ENCODE results near the gene WDHD1.
"Not testable (repeated sequence)": the region's sequence is repeated elsewhere in the genome, so short reads cannot be mapped to it uniquely, and the experiment has no call there.

Gene WDHD1, protein sequence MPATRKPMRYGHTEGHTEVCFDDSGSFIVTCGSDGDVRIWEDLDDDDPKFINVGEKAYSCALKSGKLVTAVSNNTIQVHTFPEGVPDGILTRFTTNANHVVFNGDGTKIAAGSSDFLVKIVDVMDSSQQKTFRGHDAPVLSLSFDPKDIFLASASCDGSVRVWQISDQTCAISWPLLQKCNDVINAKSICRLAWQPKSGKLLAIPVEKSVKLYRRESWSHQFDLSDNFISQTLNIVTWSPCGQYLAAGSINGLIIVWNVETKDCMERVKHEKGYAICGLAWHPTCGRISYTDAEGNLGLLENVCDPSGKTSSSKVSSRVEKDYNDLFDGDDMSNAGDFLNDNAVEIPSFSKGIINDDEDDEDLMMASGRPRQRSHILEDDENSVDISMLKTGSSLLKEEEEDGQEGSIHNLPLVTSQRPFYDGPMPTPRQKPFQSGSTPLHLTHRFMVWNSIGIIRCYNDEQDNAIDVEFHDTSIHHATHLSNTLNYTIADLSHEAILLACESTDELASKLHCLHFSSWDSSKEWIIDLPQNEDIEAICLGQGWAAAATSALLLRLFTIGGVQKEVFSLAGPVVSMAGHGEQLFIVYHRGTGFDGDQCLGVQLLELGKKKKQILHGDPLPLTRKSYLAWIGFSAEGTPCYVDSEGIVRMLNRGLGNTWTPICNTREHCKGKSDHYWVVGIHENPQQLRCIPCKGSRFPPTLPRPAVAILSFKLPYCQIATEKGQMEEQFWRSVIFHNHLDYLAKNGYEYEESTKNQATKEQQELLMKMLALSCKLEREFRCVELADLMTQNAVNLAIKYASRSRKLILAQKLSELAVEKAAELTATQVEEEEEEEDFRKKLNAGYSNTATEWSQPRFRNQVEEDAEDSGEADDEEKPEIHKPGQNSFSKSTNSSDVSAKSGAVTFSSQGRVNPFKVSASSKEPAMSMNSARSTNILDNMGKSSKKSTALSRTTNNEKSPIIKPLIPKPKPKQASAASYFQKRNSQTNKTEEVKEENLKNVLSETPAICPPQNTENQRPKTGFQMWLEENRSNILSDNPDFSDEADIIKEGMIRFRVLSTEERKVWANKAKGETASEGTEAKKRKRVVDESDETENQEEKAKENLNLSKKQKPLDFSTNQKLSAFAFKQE

DNA sequence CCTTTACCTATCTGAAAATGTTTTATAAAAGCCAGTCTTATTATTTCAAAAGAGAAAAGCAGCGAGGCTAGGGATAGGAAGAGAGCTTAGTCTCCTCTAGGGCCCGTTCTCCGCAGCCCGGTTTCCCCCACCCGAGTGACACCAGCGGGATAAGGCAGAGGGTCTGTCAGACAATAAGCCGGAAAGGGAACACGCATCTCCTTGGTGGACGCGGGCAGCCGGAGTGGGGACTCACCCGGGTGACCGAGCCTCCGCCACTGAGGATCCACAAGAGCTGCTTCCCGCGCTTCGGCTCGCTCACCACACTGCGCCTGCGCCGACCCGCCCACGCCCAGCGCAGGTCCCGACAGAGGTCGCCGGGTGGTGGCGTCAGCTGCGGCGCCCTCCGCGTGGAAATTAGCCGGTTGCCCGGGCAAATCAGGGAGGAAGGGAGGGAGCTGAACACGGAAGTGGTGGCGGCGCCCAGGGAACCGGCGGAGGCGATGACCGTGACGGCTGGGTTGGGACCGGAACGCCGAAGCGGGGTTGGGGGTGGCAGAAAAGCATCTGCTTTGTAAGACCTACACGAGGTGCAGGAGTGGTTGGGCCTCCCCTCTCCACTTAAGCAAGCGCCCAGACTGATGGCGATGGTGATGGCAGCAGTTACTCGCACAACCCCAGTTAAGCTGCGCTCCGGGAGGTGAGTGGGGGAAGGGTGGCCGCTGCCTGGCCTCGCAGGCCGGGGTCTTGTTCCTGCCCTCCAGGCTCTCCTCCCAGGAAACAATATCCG is at the start of gene WDHD1, which contains the start of gene SOCS4:
WDHD1 (minus strand) TSS at position 307 of the 769 bp plus-strand sequence. CDS start 312 bp downstream, outside the sequence.
SOCS4 (plus strand) TSS at position 444 of the 769 bp plus-strand sequence. CDS start 15,806 bp downstream, outside the sequence.
- DNase-seq (ENCODE audit: low read depth), result peak; percentile 87

DNA sequence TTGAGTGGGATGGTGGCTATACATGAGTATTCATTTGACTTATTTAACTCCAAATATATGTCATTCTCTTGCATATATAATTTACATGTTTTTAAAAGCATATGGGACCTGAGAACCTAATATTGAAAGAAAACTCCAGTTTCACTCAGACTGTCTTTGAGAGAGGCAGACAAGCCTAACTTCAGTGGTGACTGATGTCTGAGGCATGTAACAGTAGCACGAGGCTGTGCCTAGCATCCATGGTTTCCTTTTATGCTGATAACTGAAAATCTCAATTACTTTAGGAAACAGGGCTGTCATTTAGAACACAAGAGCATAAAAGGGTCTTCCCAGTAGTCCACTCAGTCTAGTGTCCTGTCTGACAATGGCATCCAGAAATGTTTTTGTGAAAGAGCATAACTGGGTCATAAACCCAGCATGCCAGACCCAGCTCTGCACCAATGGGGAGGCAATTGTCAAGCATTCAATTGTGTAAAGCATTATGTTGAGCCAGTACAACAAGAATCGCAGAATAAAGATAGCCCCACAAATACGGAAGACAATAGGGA is 48.8 kb upstream of the WDHD1 start:
- DNase-seq (ENCODE audit: low read depth), result no peak

DNA sequence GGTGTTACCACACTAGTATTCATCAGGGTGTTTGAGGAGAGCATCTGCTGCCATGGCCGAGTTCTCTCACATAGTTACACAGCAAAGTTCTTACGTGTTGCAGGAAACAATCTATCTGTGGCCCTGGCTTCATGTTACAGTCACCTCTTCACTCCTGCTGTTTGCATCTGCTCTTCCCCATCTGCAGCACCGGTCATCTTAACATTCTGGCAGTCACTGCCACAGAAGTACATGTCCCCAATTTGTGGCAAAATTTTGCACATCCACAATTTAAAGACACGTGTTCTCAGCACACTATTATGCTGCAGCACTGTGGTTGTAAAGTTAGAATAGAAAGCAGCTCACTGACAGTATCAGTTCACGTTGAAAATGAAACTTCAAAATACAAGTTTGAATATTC is 47.8 kb upstream of the WDHD1 start:
- no peak for DNase-seq (ENCODE audit: low read depth)

DNA sequence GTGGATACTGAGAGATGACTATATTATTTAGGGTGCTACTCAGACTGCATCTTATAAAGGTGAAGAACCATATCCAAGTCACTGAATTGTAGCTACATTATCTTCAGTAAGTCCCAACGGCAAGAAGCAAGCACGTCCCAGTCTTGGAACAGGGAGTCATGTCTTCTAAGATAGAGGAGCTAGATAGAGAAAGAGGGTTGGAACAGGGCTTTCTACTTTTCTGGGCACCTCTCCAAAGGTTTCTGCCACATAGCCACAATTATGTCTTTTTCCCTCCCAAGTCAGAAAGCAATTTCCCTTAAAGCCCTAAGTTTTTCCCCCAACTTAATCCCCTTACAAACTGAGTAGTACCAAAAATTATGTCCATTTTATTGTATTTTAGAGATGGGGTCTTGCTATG is 47.0 kb upstream of the WDHD1 start:
- no peak for DNase-seq (ENCODE audit: low read depth)

DNA sequence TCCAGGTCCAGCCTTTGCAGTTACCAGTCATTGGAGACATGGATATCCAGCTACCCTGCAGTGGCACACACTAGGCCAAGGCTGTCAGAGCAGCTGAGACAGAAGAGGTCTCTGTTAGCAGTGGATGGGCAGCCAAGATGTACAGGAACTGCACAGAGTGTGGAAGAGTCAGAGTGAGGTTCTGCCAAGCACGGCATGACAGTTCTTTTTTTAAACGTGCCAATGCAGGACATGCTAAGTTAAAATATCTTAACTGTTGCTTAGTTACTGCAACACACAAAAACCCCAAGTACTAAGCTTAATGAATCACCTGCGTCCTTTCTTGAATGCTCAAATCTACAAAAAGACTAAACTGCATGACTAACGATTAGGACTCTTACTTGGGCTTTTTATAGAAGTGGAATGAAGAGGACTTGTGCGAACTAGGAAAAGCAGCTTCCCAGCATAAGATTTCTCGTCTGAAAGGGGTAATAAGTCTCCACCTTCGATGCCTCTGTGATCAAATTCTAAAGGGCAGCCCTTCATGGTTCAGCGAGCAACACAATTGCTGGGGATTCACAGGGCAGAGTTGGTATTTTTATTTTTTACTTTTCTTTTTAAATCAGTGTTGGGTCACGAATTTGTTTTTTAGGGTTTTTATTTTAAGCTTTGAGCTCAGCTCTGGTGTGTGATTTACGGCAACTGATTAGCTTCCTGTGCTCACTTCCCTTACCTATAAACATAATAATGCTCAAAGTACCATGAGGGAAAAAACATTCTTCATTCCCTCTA is 45.2 kb upstream of the WDHD1 start:
- no peak for DNase-seq (ENCODE audit: low read depth)

DNA sequence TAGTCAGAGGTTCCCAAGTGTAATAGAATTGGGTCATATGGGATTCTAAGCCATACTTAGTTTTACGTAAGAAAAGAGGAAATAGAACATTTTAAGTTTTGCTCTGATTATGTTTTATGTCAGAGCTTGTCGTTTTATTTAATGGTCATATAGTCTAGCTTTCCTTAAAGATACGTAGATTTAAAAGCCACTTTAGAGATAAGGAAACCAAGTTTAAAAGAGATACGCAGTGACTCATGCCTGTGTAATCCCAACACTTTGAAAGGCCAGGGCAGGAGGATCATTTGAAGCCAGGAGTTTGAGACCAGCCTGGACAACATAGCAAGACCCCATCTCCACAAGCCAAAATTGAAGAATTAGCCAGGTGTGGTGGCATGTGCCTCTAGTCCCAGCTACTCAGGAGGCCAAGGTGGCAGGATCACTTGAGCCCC is 44.1 kb upstream of the WDHD1 start:
- no peak for DNase-seq (ENCODE audit: low read depth)

DNA sequence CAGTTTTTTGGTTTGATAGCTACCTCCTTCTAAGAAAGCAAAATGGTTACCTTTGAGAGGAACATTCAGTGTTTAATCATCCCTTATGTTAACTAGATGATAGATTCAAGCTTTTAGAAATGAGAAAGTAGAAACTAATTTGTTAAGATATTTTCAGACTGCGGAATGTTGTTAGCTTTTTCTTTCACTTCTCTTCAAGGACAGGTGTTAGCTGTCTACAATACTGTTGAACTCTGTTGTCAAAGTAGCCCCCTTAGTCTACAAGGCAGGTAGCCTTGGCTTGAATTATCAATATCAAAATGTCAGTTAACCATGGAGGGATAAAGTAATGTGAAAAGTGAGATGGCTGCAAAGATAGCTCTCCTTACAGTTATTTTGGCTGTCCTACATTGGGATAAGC is 39.3 kb upstream of the WDHD1 start:
- DNase-seq (ENCODE audit: low read depth), result no peak

DNA sequence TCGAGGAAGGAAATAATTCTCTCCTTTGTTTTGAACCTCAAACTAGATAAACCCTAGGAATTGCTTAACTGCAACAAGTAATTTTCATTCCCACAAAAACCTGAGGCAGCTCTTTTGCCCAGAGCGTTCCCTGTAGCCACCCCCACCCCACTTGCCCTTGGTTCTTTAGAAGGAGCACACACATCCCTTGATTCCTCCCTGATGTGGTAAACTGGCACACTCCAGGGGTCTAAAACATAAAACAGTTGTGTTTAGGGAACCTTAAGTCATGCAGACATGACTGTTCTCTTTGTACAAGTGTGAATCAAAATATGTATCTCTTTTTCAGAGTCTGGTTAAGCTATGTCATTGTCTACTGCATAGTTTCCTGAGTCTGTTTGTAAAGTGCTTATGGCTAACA is 38.5 kb upstream of the WDHD1 start:
- DNase-seq (ENCODE audit: low read depth), result no peak

DNA sequence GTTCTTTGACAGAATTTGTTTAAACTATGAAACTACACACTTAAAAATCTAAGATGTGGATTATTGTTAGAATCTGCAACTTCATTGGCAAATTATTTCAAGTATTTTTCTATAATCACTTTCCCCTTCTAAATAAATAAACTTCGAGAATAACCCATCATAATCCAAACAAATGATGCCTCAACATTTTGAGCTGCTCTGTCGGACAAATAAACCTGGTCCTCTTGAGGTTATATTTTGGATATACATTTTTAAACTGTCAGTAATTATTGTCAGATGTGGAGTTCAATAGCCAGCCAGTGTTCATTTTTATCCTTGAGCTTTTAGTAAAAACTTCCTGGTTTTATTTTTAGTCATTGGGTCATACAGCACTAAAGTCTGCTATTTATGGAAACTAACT is 38.0 kb upstream of the WDHD1 start:
- DNase-seq (ENCODE audit: low read depth), result not testable (repeated sequence)

DNA sequence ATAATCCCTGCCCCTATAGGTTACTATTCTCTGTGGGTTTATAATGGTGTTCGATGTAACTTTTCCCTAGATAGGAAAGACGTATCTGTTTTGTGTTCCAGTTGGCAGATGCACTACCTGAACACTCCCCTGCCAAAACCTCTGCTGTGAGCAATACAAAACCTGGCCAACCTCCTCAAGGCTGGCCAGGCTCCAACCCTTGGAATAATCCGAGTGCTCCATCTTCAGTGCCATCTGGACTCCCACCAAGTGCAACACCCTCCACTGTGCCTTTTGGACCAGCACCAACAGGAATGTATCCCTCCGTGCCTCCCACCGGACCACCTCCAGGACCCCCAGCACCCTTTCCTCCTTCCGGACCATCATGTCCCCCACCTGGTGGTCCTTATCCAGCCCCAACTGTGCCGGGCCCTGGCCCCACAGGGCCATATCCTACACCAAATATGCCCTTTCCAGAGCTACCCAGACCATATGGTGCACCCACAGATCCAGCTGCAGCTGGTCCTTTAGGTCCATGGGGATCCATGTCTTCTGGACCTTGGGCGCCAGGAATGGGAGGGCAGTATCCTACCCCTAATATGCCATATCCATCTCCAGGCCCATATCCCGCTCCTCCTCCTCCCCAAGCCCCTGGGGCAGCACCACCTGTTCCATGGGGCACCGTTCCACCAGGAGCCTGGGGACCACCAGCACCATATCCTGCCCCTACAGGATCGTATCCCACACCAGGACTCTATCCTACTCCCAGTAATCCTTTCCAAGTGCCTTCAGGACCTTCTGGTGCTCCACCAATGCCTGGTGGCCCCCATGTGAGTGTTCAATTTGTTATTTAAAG is 35.8 kb upstream of the WDHD1 start:
- no peak for DNase-seq (ENCODE audit: low read depth)

DNA sequence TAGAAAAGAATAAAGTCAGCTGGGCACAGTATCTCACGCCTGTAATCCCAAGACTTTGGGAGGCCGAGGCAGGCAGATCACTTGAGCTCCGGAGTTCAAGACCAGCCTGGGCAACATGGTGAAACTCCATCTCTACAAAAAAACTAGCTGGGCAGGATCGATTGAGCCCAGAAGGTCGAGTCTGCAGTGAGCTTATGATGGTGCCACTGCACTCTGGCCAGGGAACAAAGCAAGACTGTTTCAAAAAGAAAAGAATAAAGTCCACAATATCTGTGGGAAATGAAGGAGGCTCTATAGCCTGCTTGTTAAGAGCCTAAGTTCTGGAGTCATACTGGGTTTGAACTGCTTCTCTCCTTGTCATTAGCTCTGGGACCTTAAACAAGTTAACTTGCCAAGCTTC is 32.4 kb upstream of the WDHD1 start:
- no peak for DNase-seq (ENCODE audit: low read depth)

DNA sequence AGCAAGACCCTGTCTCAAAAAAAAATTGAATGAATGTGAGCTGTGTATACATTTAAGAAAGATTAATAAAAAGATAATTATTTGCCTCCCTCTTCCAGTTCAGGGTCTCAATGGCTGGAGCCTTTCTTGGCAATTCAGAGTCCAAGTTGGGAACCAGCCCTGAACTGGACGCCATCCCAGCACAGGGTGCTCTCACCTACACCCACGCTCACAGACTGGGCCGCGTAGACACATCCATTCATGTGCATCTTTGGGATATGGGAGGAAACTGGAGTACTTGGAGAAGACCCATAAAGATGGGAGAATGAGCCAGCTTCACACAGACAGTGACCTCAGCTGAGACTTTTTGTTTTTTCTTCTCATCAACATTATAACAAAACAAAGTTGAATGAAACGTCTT is 31.0 kb upstream of the WDHD1 start:
- DNase-seq (ENCODE audit: low read depth), result no peak

DNA sequence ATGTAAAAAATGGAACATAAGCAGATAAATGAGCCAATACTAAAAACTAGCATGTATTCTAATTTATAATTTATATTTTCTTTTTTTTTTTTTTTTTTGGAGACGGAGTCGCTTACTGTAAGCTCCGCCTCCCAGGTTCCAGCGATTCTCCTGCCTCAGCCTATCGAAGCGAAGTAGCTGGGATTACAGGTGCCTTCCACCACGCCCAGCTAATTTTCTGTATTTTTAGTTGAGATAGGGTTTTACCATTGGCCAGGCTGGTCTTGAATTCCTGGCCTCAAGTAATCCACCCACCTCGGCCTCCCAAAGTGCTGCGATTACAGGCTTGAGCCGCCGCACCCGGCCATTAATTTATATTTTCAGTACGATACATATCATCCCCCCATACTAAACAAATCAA is 27.2 kb upstream of the WDHD1 start:
- no peak for DNase-seq (ENCODE audit: low read depth)

DNA sequence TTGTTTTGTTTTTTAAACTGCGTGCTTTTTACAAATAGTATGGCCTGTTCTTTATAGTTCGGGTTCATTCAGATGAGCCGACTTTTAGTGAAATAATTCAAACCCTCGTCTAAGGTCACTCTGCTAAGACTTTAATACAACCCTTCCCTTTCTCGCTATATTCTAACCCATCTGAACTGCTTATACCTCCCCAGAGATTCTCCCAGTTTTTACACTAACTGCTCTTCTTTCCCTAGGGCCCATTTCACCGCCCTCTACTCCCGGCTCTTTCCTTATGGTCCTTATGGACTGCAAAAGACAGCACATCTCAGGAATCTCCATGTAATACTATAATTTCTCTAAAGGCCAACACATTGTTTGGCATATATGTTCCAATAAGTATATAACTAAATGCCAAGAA is 26.6 kb upstream of the WDHD1 start:
- no peak for DNase-seq (ENCODE audit: low read depth)

DNA sequence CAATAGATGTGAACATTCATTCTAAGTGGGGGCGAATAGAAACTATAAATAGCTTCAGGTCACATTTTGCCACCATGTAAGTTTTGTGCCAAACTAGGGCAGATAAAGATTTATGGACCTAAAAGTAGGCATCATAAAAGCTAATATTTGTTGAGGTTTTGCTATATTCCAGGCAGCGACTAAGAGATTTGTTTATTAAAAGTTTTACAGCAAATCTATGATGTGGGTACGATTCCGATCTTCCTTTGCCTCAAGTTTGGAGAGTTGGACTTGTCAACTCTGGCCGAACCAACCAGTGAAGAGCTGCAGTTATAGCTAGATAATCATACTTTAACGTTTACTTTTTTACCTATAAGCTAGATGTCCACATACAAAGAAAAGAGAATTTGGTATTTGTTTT is 26.1 kb upstream of the WDHD1 start:
- no peak for DNase-seq (ENCODE audit: low read depth)

DNA sequence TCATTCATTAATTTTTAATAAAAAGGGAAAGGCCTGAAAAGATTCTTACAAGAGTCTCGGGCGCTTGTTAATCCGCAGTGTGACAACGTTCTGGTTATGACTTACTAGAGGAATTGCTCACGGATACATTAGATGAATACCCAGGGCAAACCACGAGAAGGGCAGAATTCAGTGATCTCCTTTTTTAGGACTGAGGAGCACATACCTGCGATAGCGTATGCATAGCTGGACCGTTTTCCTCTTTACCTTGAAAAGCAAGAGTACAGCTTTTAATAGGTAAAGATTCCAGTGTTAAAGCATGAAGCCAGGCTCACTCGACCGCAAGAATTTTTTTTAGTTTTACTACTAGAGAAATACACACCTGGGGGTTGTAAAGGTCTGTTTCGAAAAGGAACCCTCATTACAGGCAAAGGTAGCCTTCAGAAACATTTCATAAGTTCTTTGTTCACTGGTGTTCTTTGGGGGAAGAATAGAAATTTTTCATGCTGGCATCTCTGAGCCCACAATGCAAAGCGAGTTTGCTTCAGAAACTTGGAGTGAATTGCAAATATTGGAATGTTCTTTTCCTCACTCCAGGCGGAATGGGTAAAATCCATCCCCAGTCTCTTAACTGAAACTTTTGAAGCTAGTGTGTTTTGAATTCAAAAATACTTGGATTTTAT is 25.5 kb upstream of the WDHD1 start:
- DNase-seq (ENCODE audit: low read depth), result no peak

DNA sequence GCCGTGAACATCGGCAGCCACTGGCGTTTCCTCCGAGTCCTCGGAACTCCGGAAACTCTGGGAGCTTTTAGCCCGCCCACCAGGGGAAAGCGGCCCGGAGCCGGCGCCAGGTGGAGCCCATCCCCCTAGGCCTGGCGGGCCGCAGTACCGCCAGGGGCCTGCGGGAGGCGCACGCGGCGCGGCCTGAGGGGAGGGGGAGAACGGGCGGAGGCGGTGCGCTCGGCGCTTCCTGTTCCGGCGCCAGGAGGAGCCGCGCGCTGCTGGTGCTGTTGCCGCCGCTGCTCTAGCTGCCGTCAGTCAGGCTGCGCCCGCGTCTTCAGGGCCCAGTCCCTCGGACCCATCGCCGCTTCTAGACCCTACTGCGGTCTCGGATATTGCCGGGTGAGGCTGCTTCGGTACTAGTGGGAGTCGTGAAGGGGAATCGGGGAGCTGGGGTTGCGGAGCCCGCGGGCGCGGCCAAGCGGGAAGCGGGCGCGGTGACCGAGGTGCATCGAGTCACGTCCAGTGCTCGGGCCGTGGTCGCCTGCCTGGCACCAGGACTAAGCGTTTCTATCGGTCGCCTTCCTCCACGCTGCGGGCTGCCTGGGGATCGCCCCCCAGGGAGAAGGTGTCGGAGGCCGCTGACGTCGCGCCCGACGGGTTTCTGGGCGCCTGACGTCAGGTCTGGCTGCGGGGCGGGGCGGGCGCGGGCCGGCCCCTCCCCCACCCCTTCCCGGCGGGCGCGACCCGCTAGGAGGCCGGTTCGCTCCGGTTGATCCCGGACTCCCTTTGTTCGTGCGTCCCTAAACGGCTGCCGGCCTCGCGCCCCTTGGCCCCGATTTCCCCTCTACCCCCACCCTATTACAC is 24.7 kb upstream of the WDHD1 start, which contains the start of gene MAPK1IP1L:
MAPK1IP1L (plus strand) TSS at position 225 of the 846 bp plus-strand sequence. CDS start 10,037 bp downstream, outside the sequence.
- peak; percentile 85 for DNase-seq (ENCODE audit: low read depth)

DNA sequence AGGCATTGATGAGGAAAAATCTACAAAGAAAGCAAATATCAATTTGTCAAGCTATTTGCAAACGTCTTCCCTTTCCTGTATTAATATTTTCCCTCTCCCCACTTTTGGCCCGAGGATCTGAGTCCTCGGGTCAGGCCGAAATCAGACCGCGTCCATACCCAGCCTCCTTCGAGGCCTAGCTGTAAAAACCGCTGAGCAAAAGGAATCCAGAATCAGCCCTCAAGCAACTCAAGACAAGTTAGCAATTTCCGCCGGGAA is 24.2 kb upstream of the WDHD1 start:
- DNase-seq (ENCODE audit: low read depth), result no peak

Measured in fibroblast of the conjunctiva (primary cell).